HCT116 (cell line): ENCODE measurements around the gene UBE2R2. TPM values are rescaled to one million over a fixed set of nuclear protein-coding genes. Genes with fewer than 3 reads are reported as not detected.

Source experiments
- total RNA-seq: library from RNA; stranded (reverse); gene quantifications from one replicate; pipeline ENCODE4 v1.2.1, GENCODE V29; 2021; ENCODE audit not compliant: unreplicated experiment

The UBE2R2 gene
- total RNA-seq, 1 experiment from 2014 or later, result 47.0 TPM

Other genes with a start within 250 kb of the UBE2R2 start
- gene PRSS3, start 21.6 kb upstream of the UBE2R2 start, total RNA-seq, result 66.3 TPM
- 51.3 TPM for gene UBAP2, start 231.7 kb downstream of the UBE2R2 start, total RNA-seq